HG02759 (cell line): ENCODE results near the gene SHFL.
A peak's percentile ranks its signal among the peaks of the same experiment; 100 is the strongest.

Source experiments
- ATAC-seq: cut with Tn5 transposase; IDR thresholded peaks from one replicate; pipeline ENCODE4 v1.9.1; 2021; ENCODE audit warnings: mild to moderate bottlenecking, moderate library complexity; ENCODE audit not compliant: unreplicated experiment

Gene SHFL

GRCh38 chr19:10087296-10088061, 1.4 kb downstream of the SHFL start:
- no peak for ATAC-seq

GRCh38 chr19:10088949-10089554, 2.9 kb downstream of the SHFL start:
- no peak for ATAC-seq

GRCh38 chr19:10089801-10090375, 3.8 kb downstream of the SHFL start:
- ATAC-seq: no peak

GRCh38 chr19:10091370-10091687, 5.2 kb downstream of the SHFL start:
- no peak for ATAC-seq

GRCh38 chr19:10091895-10092641, 6.0 kb downstream of the SHFL start:
- no peak for ATAC-seq

GRCh38 chr19:10092648-10093294, 6.7 kb downstream of the SHFL start:
- no peak for ATAC-seq

- ATAC-seq: no peak
These were observed 7.4 kb downstream of the SHFL start for GRCh38 chr19:10093295-10094186.

GRCh38 chr19:10095622-10095947, 9.5 kb downstream of the SHFL start:
- ATAC-seq: no peak

- ATAC-seq: peak; percentile 84
These were observed 10.0 kb downstream of the SHFL start for GRCh38 chr19:10095948-10096614.

- no peak for ATAC-seq
These were observed 10.5 kb downstream of the SHFL start for GRCh38 chr19:10096615-10096963.

GRCh38 chr19:10100163-10100785, 14.2 kb downstream of the SHFL start:
- no peak for ATAC-seq

- ATAC-seq: peak; percentile 30
These were observed 16.7 kb downstream of the SHFL start for GRCh38 chr19:10102787-10103236.

GRCh38 chr19:10104130-10104513, 18.0 kb downstream of the SHFL start:
- no peak for ATAC-seq

- ATAC-seq: no peak
These were observed 18.8 kb downstream of the SHFL start for GRCh38 chr19:10104665-10105508.

GRCh38 chr19:10105509-10106099, 19.5 kb downstream of the SHFL start:
- peak; percentile 16 for ATAC-seq

GRCh38 chr19:10106100-10106936, 20.2 kb downstream of the SHFL start, which contains the start of gene PPAN:
TSS of gene PPAN (plus strand) at chr19:10106362. CDS start at chr19:10106395, 33 bp downstream.
- ATAC-seq: peak; percentile 52

GRCh38 chr19:10107254-10107653, 21.1 kb downstream of the SHFL start:
- ATAC-seq: no peak
